NCI-H187 (cell line): ENCODE data around the gene CYP20A1.
A peak's percentile ranks its signal among the peaks of the same experiment; 100 is the strongest.
"Not testable (repeated sequence)": the region's sequence is repeated elsewhere in the genome, so short reads cannot be mapped to it uniquely, and the experiment has no call there.

Source experiments
- DNase-seq, 2 experiments: peaks; one replicate each; lab custom pipeline; 2025; lab: John Stamatoyannopoulos, UW

CYP20A1 gene

GRCh38 chr2:203282101-203282500, 43.3 kb downstream of the CYP20A1 start:
- no peak for DNase-seq

GRCh38 chr2:203286532-203286931, 47.7 kb downstream of the CYP20A1 start:
- DNase-seq, result no peak

- no peak for DNase-seq
Observed at GRCh38 chr2:203301667-203302066, 62.8 kb downstream of the CYP20A1 start.

GRCh38 chr2:203302586-203302985, 63.8 kb downstream of the CYP20A1 start:
- not testable (repeated sequence) for DNase-seq

DNA sequence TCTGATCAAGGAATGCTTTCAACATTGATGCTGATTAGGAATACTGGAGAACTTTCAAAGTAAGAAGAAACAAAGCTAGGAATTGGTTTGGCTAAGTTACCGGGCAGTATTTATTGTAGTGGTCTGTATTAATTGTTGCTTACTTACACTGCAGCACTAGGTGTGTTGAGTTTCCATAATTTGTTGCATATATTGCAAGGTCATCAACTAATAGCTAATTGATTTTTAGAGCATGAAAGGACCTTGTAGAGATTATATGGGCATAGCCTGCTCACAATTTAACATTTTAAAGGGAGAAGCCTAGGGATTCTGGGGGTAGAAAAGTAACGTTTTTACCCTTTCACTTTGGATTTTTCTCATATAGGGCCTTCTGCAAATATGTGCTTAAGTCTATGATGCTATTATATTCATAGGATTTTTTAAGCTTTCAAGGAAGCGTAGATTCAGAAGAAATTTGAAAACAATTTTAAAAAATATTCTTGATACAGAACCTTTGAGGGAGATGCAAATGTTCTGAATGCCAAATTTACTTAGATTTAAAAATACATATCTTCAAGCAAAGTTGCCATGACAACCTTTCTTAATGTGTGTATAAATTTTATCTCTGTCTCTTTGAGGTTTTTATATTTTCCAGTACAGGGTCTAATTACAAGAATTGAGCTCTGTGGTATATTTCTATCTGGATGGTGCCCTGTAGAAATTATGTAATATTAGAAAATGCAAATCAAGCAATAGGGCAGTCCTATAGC, 72.0 kb downstream of the CYP20A1 start:
- DNase-seq, result no peak

DNA sequence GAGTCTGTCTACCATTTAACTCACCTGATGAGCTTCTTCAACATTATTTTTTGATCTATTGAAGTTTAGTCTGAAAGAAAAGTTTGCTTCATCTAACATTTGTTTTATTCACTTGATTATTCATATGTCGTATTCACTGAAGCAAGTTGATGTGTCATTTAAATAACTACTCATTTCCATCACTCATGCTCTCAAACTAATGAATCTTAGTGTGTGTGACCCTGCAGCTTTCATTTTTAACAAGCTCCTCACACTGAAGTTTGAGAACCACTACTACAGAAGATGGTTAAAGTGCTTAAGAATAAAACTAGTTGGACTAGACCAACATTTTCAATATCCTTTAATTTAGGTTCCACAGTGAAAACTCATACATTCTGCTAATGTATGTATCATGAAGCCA, 87.5 kb downstream of the CYP20A1 start:
- DNase-seq, result no peak

DNA sequence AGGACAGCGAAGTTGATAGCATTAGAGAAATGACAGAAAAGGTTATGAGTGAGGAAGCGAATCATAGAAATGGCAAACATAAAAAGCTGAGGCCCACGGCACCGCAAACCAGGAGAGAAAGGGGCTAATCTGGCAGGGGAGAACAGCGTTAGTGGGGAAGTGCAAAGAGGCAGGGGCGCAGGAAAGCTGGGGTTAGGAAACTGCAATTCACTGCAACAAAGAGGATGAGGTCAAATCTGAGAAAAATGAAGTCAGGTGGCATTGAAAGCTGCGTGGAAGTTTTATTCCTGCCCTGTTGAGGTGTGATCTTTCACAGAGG, 88.7 kb downstream of the CYP20A1 start:
- no peak for DNase-seq

DNA sequence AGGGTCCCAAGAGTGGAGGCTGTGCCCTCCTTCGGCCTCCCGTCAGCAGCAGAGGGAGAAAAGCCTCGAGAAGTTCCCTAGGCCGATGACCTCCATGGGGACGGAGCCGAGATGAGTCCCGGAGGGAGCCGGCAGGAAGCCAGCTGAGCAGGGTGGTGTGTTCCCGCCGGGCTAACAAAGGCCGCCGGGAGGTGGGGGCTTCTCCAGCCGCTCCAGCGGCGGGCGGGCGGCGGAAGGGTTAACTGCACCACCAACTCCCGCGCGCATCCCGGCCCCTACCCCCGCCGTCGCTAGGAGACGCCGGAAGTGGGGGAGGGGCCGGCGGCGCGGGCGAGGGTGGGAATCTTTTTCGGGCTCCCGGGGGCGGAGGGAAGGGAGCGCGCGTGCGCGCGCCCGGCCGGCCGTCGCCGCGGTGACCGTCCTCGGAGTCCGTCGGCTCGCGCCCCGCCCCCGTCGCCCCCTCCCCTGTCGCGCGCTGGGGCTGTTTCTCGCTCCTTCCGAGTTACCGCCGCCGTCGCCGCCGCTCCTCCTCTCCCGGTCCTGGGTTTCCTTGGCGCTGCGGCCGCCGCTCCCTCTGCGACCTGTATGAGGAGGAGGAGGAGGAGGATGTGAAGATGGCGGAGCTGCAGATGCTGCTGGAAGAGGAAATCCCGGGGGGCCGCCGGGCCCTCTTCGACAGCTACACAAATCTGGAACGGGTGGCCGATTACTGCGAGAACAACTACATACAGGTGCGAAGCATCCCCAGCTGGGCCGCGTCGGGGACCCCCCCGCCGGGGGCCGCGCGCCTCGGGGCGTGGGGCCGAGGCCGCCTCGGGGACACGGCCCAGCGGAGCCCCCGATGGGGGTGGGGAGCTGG, 89.3 kb downstream of the CYP20A1 start, which contains the start of gene ABI2:
TSS of gene ABI2 (plus strand) at position 494 of the 859 bp plus-strand sequence. CDS start at position 615, 121 bp downstream.
- peak; percentile 68 to 69 for DNase-seq

DNA sequence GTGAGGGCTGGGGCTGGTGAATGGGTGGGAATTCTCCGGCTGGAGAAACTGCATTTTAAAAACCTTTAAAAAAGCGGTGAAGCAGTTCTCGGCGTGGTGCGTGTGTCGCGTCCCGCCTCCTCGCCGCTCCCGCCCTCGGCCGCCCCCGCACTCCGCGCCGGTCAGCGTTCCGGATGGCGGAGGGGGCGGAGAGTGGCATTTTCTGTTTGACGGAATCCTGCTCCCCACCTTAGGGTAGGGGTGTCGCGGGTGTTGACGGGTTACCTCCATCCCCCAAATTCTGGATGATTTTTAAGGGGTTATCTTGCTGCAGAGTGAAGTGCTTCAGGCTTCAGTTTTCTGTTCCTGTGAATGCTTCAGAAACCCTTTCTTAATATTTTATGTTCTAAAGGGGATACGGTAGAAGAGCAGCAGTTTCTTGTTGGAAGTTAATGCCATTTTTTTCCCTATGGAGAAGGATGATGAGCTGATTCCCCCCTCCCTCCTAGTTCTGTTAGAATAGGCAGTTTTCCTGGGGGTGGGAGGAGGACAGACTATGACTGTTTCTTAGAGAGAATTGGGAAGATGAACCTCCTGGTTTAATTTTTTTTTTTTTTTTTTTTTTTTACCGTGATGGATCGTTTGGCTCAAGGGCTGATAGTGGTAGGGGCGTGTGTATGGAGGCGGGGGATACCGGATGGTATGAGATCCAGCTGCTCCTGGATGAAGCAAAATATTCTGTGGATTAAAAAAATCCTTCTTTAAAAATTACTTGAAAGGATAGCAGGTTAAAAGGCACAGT, 90.1 kb downstream of the CYP20A1 start:
- DNase-seq, result no peak

- DNase-seq, result no peak
Observed at GRCh38 chr2:203330434-203330833, 91.6 kb downstream of the CYP20A1 start.

- no peak for DNase-seq
Observed at GRCh38 chr2:203338322-203338721, 99.5 kb downstream of the CYP20A1 start.

DNA sequence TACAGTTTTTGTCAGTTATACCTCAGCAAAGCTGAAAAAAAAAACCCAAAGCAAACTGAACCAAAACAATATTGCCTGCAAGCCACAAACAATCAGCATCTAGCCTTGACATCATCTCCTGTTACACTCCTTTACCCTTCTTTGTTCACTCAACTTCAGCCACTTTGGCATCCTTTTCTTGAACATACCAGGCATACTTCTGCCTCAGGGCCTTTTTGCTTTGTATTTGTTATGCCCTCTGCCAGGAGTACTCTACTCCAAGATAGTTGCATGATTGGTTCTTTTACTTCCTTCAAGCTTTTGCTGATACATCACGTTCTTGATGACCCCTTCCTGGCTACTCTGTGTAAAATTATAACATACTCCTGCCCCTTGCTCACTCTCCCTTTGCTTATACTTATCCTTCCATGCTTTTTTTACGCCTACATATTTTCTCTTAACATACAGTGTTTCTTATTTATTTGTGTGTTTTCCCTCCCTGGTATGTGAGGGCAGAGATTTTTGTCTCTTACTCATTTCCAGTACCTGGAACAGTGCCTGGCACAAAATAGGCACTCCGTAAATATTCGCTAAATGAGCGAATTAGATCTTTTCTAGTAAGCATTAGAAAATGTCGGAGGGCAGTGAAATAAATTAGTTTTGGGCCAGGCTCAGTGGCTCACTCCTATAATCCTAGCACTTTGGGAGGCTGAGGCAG, 102.1 kb downstream of the CYP20A1 start:
- DNase-seq, result no peak

GRCh38 chr2:203341741-203342310, 103.0 kb downstream of the CYP20A1 start:
- DNase-seq, result no peak

DNA sequence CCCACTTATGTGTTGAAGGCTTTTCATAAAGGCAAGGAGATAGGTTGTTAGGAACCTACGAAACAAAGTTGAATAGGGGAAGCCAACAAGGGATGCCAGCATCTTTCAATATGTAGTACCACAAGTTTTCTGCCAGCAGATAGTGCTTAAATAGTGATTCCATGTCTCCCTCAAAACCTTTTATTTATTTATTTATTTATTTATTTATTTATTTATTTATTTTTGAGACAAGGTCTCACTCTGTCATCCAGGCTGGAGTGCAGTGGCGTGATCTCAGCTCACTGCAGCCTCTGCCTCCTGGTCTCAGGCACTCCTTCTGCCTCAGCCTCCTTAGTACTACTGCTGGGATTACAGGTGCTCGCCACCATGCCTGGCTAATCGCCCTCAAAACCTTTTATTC, 103.6 kb downstream of the CYP20A1 start:
- DNase-seq, result not testable (repeated sequence)

GRCh38 chr2:203344667-203345066, 105.8 kb downstream of the CYP20A1 start:
- DNase-seq, result no peak

DNA sequence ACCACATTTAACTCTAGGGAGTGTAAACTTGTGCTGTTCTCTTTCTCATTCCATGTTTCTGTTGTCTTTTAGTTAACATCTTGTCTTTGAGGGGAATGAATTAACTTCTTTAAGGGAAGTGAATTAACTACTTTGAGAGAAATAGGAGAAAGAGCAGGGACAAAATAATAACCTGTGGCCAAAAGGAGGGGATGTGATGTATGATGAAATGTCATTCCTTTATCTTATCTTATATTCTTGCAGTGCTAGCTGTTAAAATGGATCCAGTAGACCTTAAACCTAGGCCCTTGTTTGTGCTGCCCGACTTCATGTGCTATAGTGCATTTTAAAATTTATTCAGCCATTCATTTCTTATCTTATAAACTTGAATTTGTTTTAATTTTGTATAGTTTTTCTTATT, 107.8 kb downstream of the CYP20A1 start:
- DNase-seq, result no peak

DNA sequence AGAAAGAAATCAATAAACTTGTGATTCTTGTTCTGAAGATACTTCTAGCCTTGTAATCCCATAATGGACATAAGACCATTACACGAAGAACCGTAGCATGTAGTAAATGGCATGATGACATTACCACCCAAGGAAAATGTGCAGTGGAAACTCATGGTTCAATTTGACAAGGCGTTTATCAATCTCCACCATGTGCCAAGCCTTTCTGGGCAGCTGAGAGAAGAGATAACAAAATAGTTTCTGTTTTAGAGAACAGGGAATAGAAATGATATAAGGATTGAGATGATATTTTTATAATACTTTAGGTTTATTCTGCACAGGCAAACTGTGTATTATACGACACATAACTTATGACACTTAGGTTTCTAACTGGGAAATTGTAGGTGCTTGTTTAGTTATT, 108.6 kb downstream of the CYP20A1 start:
- DNase-seq, result no peak

- no peak for DNase-seq
Observed at GRCh38 chr2:203352604-203353255, 113.9 kb downstream of the CYP20A1 start.

DNA sequence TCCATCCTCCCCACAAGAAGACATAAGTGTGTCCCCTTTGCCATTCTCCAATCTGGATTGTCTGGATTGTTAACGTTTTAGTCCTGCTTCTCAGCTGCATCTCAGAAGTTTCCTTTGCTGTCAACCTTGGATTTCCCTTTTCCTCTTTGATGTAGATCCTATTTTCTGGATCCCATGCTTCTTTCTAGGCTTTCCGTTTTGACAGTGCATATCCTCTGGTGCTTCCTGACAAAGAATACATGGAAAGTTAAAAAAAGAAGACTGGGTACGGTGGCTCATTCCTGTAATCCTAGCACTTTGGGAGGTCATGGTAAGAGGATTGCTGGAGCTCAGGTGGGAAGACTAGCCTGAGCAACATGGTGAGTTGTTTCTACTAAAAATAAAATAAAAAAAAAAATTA, 116.1 kb downstream of the CYP20A1 start:
- DNase-seq, result no peak
